ENCODE results near the gene USH1C. TPM values are rescaled to one million over a fixed set of nuclear protein-coding genes. Genes with fewer than 3 reads are reported as not detected.

Gene USH1C
- total and polyA plus RNA-seq, 2 of the 4 experiments (the other 2 are of a cell fraction) = not detected

DNA sequence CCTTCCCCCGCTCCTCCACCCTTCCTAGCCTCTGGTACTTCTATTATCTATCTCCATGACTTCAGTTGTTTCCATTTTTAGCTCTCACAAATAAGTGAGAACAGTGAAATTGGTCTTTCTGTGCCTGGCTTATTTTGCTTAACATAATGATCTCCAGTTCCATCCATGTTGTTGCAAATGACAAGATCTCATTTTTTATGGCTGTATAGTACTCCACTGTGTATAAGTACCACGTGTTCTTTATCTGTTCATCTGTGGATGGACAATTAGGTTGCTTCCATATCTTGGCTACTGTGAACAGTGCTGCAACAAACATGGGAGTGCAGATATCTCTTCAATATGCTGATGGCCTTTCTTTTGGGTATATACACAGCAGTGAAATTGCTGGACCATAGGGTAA lies 60.7 kb downstream of the USH1C start:
- Histone ChIP-seq H3K27ac (ENCODE audit: insufficient read depth, low read length) (no peak overlapping the region), H4K20me1 (ENCODE audit: insufficient read depth, low read length) (no peaks in the 10 kb centered on the region), H3K56ac (ENCODE audit: extremely low read depth, insufficient read depth, low read length) (no peak overlapping the region), H3K18ac (ENCODE audit: low read depth, low read length) (no peak overlapping the region), H2AK5ac (ENCODE audit: low read depth, low read length) (no peak overlapping the region), H3K4me3 (ENCODE audit: insufficient read depth, low read depth, low read length) (no peak overlapping the region), H2AK9ac (replicated peaks; ENCODE audit: low read depth, low read length, poor library complexity) (no peak overlapping the region), H4K5ac (ENCODE audit: low read depth, low read length) (no peak overlapping the region), H2AFZ (replicated peaks; ENCODE audit: low read length, poor library complexity) (no peak overlapping the region), H2BK20ac (ENCODE audit: low read depth, low read length) (no peak overlapping the region), H4K8ac (ENCODE audit: low read depth in 2 of 2, low read length in 2 of 2) (no peak overlapping the region), H3K4me2 (ENCODE audit: low read depth, low read length) (no peak overlapping the region), H3K9ac (ENCODE audit: low read depth, low read length) (no peak overlapping the region), H2BK120ac (ENCODE audit: low read depth, low read length) (no peak overlapping the region), H3K9me3 (ENCODE audit: control insufficient read depth, insufficient read depth, low read length) (no peaks in the 10 kb centered on the region), H3K79me1 (ENCODE audit: low read depth in 1 of 2, low read length in 2 of 2) (no peaks in the 10 kb centered on the region), H3K23ac (ENCODE audit: low read depth, low read length) (no peak overlapping the region), H3K9me1 (ENCODE audit: insufficient read depth, low read length) (no peaks in the 10 kb centered on the region), H3K14ac (replicated peaks; ENCODE audit: low read depth, low read length) (no peak overlapping the region), H4K91ac (ENCODE audit: insufficient read depth, low read depth, low read length) (no peak overlapping the region), H3K4me1 (ENCODE audit: control insufficient read depth, insufficient read depth, low read length) (no peaks in the 10 kb centered on the region), H2BK15ac (ENCODE audit: low read depth, low read length) (no peak overlapping the region), H3K4ac (ENCODE audit: low read depth, low read length) (no peak overlapping the region), H3K27me3 (ENCODE audit: control insufficient read depth, insufficient read depth, low read length) (peaks cover 3% of the 10 kb centered on the region), H3K36me3 (ENCODE audit: control insufficient read depth, insufficient read depth, low read length) (no peaks in the 10 kb centered on the region), H2BK5ac (ENCODE audit: low read depth, low read length, poor library complexity, severe bottlenecking) (no peak overlapping the region)
- no peak for DNase-seq
- intact Hi-C loops (cut with micrococcal nuclease) = no loop called here
- TF ChIP-seq, protein P1, sequence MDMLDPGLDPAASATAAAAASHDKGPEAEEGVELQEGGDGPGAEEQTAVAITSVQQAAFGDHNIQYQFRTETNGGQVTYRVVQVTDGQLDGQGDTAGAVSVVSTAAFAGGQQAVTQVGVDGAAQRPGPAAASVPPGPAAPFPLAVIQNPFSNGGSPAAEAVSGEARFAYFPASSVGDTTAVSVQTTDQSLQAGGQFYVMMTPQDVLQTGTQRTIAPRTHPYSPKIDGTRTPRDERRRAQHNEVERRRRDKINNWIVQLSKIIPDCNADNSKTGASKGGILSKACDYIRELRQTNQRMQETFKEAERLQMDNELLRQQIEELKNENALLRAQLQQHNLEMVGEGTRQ (IDR thresholded peaks at IDR 0.05; ENCODE audit: low read depth, low read length) = no peak
- no peak for TF ChIP-seq MAZ (IDR thresholded peaks at IDR 0.05; ENCODE audit: borderline replicate concordance, low read depth, low read length)
- no peak for TF ChIP-seq SMC3 (IDR thresholded peaks at IDR 0.05; ENCODE audit: low read depth, low read length)
- TF ChIP-seq FOS (IDR thresholded peaks at IDR 0.05; ENCODE audit: low read depth, low read length) = no peak
- no peak for TF ChIP-seq RAD21 (IDR thresholded peaks at IDR 0.05; ENCODE audit: low read length)
- no peak for TF ChIP-seq CEBPB (IDR thresholded peaks at IDR 0.05; ENCODE audit: low read depth, low read length)
- ChIA-PET CTCF (no interaction called here), POLR2A (ENCODE audit: unreplicated experiment) (no interaction called here)
- ATAC-seq (ENCODE audit: low read depth) = no peak
- dilution Hi-C loops (cut with HindIII; ENCODE audit: low sequenced_read_pairs, unreplicated experiment) = no loop called here
- in situ Hi-C loops (cut with MboI; ENCODE audit: low sequenced_read_pairs) = no loop called here
- WGBS, 2 experiments (ENCODE audit: extremely low coverage in 2 of 2, insufficient read length in 1 of 2) = 0% methylated on average over 1 of the region's 2 CpGs; no CpG with 5 or more reads in 1 of the 2 experiments
- no TSS peak for BruUV-seq (replicated peaks)

Measured in IMR-90 (cell line).